Stimulated activated CD4-positive, alpha-beta T cell treated with anti-CD3 and anti-CD28 coated beads, Interleukin-2, amount 100 ng/mL, for 24 hours (primary cell): ENCODE measurements around the gene TRMU.
"Not testable (repeated sequence)": the region's sequence is repeated elsewhere in the genome, so short reads cannot be mapped to it uniquely, and the experiment has no call there.

ENCODE experiments used
- DNase-seq, 2 donors: peaks; one replicate each; pipeline ENCODE4 v3.0.0-alpha.2; 2020

Gene TRMU

DNA sequence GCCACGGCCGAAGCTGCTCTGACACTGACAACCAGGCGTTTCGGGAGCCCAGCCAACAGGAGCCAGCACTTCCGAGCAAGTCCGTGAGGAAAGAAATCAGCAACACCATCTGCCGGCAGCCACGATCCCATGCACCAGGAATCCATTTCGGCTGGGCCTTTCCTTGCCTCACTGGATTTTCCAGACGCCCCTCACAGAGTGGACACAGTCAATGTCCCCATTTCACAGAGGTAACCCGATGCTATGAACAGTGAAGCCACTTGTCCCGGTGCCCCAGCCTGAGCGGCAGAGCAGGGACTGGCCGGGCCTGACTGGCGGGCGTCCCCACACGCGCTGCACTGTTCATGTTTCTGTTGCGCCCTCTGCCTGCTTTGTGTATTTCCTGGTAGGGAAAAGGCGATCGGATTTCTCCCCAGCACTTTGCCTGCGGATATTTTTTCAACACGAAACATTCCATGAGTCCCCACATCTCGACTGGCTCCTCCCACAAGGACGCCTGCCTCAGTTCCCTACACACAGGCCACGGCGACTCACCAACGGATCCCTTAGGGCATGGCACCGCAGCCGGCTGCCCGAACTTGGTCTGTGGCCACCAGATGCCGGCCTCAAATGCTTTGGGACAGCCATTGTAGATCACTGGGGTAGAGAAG lies 55.3 kb downstream of the TRMU start:
- no peak for DNase-seq

DNA sequence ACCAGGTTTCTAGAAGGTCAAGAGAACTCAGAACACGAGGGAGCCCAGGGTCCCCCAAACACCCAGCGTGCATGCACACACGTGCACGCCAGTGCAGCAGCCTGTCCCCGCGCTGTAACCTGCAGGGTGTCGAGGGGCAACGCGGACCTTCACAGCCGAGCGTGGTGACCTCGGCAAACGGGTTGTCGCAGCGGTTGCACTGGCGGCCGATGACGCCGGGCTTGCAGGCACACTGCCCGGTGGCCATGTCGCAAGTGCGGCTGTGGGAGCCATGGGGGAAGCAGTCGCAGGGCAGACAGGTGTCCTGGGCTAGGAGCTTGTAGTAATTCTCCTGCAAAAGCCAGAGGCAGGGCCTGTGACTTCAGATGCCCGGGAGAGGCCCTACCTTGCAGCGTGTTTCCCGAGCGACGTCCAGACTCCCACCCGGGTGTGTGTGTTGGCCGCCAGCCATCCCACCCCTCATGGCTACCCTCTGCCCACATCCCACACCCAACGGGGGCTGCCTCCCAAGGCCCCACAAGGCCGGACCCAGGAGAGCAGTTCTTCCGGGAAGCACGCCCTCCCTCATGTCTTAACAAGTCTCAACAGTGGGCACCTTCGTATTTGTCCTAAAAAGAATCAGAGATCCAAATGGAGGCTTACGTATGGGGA lies 56.1 kb downstream of the TRMU start:
- DNase-seq, result no peak

DNA sequence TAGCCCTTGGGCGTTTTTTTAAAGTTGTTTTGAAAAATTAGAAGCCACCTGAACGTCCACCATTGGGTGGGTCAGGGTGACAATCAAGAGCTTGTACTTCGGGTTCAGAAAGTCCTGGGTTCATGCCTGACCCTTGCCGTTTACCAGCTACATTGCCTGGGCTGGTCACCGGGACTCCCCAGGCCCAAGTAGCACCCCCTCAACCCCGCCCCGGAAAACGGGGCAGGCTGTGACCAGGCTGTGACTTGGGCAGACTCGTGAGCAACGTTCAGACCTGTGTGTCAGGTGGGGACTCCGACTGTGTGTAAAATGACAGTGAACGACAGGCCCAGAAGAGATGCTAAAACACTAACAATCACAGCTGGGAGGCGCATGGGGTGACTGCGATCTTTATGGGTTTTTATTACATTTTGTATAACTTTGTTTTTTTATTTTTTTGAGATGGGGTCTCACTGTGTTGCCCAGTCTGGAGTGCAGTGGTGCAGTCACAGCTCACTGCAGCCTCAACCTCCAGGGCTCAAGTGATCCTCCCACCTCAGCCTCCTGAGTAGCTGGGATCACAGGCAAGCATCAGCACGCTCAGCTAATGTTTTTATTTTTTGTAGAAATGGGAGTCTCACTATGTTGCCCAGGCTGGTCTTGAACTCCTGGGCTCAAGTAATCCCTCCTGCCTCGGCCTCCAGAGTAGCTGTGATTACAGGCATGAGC lies 56.8 kb downstream of the TRMU start:
- no peak for DNase-seq

DNA sequence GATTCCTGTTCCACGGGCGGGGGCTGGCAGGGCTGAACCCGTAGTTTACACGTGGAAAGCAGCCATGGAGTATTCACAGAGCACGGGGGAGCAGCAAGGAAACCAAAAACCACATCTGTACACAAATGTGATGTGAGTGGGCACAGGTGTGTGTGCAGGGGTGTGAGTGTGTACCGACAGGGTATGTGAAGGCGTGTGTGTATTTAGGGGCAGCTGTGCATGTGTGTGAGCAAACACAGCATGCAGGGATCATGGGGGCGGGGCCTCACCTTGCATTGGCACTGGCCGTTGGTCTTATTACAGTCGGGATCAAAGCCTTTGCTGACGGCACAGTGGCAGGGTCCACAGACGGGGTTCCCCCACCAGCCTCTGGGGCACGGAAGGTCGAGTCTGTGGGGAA lies 58.4 kb downstream of the TRMU start:
- no peak for DNase-seq

DNA sequence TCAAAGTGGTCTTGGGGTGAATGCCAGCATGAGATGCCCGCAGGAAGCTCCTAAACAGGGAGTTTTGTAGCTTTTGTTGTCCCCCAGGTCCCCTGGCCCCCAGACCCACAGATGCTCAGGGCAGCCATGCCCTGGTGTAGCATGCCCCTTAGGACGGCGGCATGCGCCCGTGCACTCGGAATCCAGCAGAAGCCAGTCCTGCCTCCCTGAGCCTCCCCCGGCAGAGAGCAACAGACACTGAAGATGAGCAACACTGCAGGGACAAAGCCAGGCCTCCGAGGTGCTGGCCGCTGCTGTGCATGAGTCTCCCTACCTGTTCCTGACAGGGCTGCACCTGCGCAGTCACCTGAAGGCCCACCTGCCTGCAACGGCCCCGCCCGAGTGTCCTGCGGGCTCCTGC lies 59.1 kb downstream of the TRMU start:
- DNase-seq, result no peak

DNA sequence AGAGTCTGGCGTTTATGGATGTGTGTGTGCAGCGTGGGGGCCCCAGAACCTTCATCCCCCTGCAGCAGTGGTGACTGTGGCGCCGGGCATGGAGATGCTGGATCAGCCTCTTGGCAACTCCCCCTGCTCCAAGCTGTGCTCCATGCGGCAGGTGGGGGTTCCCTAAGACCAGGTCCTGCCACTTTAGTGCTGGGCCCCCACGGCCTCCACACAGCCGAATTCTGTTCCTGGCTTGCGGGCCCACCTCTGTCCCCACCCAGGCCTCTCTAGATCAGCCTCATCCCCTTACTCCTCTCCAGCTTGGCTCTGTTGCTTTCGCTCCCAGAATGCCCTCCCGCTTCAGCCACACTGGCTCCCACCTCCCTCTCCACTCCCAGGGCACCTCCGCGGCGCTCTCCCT lies 59.6 kb downstream of the TRMU start:
- DNase-seq, result no peak

DNA sequence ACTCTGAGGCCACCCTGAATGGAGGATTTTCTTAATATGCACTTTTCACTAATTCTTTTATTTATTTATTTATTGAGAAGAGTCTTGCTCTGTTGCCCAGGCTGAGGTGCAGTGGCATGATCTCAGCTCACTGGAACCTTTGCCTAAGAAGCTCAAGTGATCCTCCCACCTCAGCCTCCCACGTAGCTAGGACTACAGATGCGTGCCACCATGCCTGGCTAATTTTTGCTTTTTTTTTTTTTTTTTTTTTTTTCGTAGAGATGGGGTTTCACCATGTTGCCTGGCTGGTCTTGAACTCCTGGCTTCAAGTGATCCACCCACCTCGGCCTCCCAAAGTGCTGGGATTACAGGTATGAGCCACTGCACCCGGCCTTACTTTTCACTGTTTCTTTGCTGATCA lies 61.5 kb downstream of the TRMU start:
- not testable (repeated sequence) for DNase-seq

DNA sequence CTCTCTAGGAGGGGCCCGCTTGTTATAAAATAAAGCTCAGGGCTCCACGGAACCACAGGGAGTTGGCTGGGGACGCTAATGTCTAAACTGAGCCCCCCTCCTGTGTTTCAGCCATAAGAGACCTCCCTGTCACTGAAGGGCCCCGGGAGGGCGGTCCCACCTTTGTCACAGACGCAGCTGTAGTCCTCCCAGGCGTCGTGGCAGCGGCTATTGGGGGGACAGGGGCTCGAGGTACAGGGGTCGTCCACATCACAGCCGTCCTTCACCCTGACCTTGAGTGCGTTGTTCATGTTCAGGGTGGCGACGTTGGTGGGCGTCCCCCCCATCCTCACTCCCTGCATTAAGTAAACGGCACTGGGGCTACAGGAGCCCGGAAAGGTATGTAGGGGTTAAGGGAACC lies 62.0 kb downstream of the TRMU start:
- no peak for DNase-seq

DNA sequence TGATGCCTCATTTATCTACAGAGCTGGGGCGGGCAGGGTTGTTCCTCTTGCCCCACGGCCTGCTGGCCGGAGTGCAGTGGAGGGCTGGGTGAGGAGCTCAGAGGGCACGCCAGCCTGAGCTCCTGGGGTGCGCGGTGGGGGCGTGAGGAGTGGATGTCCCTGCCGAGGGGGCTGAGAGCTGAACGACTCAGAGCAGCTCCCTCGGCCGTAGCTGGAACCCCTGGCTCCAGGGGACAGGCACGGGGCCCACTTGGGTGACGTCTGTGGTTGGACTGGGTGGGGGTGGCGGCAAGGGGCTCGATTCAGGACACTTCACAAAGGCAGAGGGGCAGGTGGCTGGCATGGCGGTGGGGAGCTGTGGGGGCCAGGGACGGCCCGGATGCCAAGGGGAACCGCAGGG lies 62.4 kb downstream of the TRMU start:
- no peak for DNase-seq

DNA sequence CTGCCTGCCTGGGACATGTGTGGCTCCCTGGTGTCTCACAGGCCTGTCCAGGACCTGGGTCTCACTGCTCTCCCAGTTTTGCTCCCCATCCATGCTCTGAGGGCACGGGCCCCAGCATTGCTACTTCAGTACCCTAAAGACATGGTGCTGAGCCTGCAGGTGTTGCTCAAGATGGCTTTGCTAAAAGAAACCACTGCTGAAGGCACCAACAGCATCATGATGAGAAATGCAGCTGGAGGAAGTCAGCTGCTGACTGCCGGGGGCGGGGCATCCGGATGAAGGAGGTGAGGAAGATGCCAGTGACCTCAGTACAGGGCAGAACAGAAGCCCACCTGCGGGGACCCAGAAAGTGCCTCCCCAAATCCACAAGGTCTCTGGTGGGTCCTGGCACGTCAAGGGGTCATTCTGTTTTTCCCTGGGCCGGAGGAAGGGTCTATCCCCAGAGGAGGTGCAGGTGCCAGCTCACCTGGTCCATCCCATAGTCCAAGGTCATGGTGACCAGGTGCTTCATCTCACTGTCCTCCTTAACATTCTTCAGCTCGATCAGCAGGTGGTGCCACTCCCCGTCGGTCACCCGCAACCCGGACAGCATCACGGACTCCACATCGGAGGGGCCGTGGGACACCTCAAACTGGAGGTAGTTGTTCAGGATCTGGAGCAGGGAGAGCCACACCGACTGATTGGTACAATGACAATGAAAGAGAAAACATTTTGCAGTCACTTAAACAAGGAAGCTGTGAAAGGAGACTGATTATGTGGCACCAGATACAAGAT lies 63.9 kb downstream of the TRMU start:
- DNase-seq, result no peak

DNA sequence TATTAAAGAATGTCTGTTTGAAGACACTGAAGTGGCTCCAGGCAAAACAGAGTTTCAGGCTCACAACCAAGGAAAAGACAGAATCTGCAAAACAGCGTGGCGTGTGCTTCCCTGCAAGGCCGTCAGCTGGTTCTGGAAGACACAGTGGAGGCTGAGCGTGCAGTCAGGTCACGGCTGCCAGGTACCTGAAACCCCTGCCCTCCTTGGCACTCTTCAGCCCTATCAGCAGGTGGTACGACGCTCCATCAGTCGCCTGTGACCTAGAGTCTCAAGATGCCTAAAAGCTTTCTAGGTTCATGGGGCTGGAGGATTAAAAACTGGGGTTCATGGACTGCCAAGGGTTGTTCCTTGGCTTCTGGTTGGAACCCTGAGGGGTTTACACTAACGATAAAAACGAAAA lies 65.9 kb downstream of the TRMU start:
- DNase-seq, result no peak

DNA sequence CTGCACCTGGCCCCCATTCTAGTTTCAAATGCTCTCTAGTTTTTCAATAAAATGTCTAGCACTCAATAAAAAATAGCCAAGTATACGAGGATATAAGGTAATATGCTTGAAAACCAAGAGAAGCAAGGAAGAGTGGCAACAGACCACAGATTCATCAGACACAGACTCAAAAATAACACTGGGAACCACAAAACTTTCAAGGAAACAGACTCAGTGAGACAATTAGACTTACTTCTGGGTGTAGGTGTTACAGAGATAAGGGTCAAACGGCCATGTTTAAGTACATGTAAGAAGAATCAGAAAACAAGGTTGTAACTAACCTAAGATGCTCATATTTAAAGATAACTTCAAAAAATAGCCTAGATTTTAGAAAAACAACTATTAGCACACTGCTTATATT lies 67.0 kb downstream of the TRMU start:
- DNase-seq, result no peak

DNA sequence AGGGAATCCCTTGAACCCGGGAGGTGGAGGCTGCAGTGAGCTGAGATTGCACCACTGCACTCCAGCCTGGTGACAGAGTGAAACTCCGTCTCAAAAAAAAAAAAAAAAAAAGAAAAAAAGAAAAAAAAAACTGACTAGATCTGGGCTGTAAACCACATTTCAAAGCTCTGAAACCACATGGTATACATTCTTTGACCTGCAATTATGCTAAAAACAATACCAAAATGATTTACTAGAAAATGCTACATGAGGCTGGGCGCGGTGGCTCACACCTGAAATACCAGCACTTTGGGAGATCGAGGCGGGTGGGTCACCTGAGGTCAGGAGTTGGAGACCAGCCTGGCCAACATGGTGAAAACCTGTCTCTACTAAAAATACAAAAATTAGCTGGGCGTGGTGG lies 68.4 kb downstream of the TRMU start:
- DNase-seq, result not testable (repeated sequence)

DNA sequence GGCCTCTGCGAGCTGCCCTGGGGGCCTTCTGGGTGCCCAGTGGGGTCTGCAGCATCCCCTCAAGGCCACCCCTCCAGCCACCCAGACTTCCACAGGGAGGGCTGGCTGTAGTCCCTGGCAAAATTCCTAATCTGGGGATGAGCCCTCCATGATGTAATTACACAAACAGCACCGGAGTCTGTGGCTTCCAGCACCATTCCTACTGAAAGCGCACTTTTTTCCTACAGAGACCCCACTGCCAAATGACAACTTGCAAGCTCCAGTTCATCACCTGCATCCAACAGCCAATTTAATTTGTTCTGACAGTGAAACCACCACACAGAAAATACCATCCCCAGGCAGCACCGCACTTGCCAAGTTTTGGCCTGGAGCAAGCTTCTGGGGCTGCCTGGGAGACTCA lies 70.4 kb downstream of the TRMU start:
- no peak for DNase-seq

DNA sequence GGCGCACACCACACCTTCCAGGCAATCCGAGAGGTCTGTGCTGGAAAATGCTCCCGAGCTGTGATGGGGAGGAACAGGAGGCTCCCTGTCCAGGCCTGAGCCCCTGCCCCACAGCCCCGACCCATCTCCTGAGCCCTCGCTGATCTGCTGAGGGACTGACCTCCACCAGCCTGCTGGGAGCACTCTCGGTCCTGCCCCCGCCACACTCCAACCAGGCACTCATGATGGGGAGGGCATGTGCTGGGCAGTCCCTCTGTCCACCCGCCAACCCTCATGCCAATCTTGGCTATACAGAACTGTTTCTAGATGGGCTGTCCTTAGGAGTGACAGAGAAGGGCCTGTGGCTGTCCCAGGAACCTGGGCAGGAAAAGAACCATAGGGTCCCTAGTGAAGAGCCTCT lies 70.8 kb downstream of the TRMU start:
- DNase-seq, result no peak

DNA sequence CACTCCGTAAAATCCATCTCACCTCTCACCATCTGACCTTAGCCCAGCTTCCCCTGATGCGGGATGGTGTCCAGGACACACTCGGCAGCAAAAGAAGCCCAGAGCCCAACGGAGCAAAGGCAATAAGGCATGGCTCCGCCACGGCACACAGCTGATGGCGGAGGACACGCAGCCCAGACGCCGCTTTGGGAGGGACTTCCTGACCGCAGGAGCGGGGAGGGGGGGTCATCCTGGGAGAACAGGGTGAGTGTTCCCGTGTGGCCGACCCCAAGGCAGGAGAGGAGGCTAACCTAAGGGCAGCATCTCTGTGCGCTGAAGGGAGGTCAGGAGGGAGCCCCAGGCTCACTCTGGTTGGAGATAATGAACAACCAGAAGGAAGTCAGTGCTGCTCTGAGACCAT lies 71.3 kb downstream of the TRMU start:
- DNase-seq, result no peak
